ENCODE data around the gene PTPRD.

The PTPRD gene

DNA sequence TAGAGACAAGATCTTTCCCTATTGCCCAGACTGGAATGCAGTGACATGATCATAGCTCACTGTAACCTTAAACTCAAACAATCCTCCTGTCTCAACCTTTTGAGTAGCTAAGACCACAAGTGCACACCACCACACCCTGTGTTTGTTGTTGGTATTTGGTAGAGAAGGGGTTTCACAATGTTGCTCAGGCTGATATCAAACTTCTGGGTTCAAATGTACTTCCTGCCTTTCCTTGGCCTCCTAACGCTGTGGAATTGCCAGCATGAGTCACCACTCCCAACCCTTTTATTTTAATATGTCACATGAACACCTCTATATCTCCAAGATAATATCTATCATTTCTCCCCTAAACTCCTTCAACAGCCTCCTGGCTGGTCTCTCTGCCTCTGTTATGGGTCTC, 719.0 kb downstream of the PTPRD start:
- TF ChIP-seq, protein P1, sequence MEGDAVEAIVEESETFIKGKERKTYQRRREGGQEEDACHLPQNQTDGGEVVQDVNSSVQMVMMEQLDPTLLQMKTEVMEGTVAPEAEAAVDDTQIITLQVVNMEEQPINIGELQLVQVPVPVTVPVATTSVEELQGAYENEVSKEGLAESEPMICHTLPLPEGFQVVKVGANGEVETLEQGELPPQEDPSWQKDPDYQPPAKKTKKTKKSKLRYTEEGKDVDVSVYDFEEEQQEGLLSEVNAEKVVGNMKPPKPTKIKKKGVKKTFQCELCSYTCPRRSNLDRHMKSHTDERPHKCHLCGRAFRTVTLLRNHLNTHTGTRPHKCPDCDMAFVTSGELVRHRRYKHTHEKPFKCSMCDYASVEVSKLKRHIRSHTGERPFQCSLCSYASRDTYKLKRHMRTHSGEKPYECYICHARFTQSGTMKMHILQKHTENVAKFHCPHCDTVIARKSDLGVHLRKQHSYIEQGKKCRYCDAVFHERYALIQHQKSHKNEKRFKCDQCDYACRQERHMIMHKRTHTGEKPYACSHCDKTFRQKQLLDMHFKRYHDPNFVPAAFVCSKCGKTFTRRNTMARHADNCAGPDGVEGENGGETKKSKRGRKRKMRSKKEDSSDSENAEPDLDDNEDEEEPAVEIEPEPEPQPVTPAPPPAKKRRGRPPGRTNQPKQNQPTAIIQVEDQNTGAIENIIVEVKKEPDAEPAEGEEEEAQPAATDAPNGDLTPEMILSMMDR (IDR thresholded peaks at IDR 0.05; ENCODE audit: insufficient read depth, low read depth, low read length, missing control alignments): no peak
- no peak for DNase-seq (ENCODE audit: low read depth)
- no peak overlapping the region for H3K4me3 ChIP-seq (ENCODE audit: low read depth, low read length)

DNA sequence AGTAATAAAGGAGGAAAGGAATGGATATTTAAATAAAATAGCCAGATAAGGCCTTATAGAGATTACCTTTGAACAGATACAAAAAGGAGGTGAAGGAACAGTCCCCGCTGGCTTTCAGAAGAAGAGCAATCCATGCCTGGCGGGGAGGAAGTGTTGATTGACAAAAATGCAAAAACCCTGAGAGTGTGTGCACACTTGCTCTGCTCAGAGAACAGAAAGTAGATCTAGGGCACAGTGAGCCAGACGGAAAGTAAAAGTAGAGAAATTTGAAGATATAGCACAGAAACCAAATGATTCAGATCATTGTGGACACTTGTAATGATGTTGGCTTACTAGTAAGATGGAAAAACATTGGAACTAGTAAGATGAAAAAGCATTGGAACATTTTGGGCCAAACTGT, 720.6 kb downstream of the PTPRD start:
- H3K4me3 ChIP-seq (ENCODE audit: low read depth, low read length): no peak overlapping the region
- TF ChIP-seq, protein P1 (IDR thresholded peaks at IDR 0.05; ENCODE audit: insufficient read depth, low read depth, low read length, missing control alignments): no peak
- DNase-seq (ENCODE audit: low read depth): peak; percentile 4

- TF ChIP-seq, protein P1 (IDR thresholded peaks at IDR 0.05; ENCODE audit: insufficient read depth, low read depth, low read length, missing control alignments): no peak
- no peak overlapping the region for H3K4me3 ChIP-seq (ENCODE audit: low read depth, low read length)
- peak; percentile 6 for DNase-seq (ENCODE audit: low read depth)
Measured at GRCh38 chr9:9881692-9882091, 731.1 kb downstream of the PTPRD start.

DNA sequence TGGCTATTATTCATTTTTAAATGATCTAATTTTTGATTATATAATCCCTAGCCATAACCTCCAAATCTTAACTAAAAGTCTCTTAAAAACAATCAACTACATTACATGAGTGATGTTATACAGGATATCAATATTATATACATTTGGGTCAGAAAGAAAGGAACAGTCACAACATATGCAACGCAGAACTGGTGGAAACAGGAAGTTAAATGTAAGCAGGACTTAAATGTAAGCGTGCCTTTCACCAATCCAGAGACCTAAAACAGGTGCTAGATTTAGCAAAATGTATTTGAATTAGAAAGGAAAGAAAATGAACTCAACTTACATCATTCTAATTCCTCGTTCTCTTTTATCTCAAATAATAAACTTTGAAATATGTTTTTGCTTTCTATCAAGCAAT, 738.5 kb downstream of the PTPRD start:
- TF ChIP-seq, protein P1 (IDR thresholded peaks at IDR 0.05; ENCODE audit: insufficient read depth, low read depth, low read length, missing control alignments): no peak
- no peak for DNase-seq (ENCODE audit: low read depth)
- no peak overlapping the region for H3K4me3 ChIP-seq (ENCODE audit: low read depth, low read length)

DNA sequence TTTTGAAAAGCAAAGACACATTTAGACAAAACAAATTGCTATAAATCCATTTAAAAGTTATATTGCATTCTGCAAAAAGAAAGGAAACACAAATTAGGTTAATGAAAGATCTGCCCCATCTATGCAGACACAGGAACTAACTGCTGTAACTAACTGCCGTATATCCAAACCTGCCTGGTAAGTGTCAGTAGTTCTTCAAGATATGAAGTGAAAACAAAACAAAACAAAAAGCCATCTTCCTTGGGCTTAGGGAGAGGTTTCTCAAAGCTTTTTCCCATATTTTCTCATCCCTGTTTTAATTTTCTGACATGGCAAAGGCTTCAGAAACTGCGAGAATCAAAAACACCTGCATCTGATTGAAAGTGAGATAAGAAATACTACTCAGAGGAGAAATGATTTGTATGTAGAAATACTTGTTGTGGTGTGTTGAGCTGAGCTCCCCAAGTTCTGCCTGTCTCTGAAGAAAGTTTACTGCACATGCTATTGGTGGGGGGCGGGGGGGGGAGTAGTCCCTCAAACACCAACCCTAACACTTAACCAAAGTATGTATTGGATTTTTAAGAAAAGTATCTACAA, 750.5 kb downstream of the PTPRD start:
- DNase-seq (ENCODE audit: low read depth): no peak
- H3K4me3 ChIP-seq (ENCODE audit: low read depth, low read length): no peak overlapping the region
- TF ChIP-seq, protein P1 (IDR thresholded peaks at IDR 0.05; ENCODE audit: insufficient read depth, low read depth, low read length, missing control alignments): no peak

GRCh38 chr9:9855177-9856078, 757.4 kb downstream of the PTPRD start:
- no peak overlapping the region for H3K4me3 ChIP-seq (ENCODE audit: low read depth, low read length)
- DNase-seq (ENCODE audit: low read depth): no peak
- TF ChIP-seq, protein P1 (IDR thresholded peaks at IDR 0.05; ENCODE audit: insufficient read depth, low read depth, low read length, missing control alignments): no peak
